GM12892 (cell line): ENCODE measurements around the gene KAT6B.

ENCODE experiments used
- POLR2A ChIP-seq: IDR thresholded peaks from 2 replicates; pipeline ENCODE4 v1.6.1; 2011; ENCODE audit warnings: low read depth, low read length, control low read depth
- POLR2AphosphoS5 ChIP-seq: IDR thresholded peaks from 2 replicates; pipeline ENCODE4 v1.6.1; 2011; ENCODE audit warnings: low read depth, low read length, control low read depth

DNA sequence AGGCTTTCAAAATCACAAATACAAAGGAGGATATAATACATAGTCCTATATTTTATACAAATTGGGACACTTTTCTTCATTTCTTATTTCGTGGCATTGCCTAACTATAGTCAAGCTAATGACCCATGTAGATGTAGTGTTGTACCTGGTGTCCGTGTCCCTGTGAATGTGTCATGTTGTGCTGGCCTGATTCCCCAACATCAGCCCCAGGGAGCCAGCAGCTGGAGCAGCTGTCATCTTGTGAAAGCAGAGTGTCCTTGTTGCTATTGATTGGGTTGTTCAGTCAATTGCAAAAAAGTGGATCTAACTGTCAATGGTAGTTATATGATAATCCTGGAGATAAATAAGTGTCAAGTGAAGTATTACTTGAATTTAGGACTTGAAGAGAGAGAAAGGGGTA, 86.3 kb downstream of the KAT6B start:
- no peak for TF ChIP-seq POLR2A
- TF ChIP-seq POLR2AphosphoS5 = no peak
